Activated CD4-positive, alpha-beta T cell treated with anti-CD3 and anti-CD28 coated beads, Interleukin-2, amount 50 U/mL, for 1 hour (primary cell): Measurements from ENCODE around the gene ME3.
"Not testable (repeated sequence)": the region's sequence is repeated elsewhere in the genome, so short reads cannot be mapped to it uniquely, and the experiment has no call there.

Experiments
- DNase-seq: peaks from one replicate; pipeline ENCODE4 v3.0.0-alpha.2; 2020

The ME3 gene

GRCh38 chr11:86580535-86580934, 91.9 kb downstream of the ME3 start:
- DNase-seq: no peak

- no peak for DNase-seq
Observed at GRCh38 chr11:86579406-86579731, 93.0 kb downstream of the ME3 start.

- no peak for DNase-seq
Observed at GRCh38 chr11:86578727-86579405, 93.5 kb downstream of the ME3 start.

GRCh38 chr11:86577644-86578636, 94.5 kb downstream of the ME3 start:
- DNase-seq: no peak

- no peak for DNase-seq
Observed at GRCh38 chr11:86576946-86577624, 95.3 kb downstream of the ME3 start.

- DNase-seq: no peak
Observed at GRCh38 chr11:86575927-86576326, 96.5 kb downstream of the ME3 start.

GRCh38 chr11:86575208-86575855, 97.1 kb downstream of the ME3 start:
- no peak for DNase-seq

GRCh38 chr11:86574493-86575207, 97.8 kb downstream of the ME3 start:
- DNase-seq: no peak

- no peak for DNase-seq
Observed at GRCh38 chr11:86571273-86571948, 101.0 kb downstream of the ME3 start.

GRCh38 chr11:86570451-86570850, 102.0 kb downstream of the ME3 start:
- no peak for DNase-seq

GRCh38 chr11:86570020-86570419, 102.4 kb downstream of the ME3 start:
- DNase-seq: no peak

- no peak for DNase-seq
Observed at GRCh38 chr11:86569109-86569508, 103.3 kb downstream of the ME3 start.

GRCh38 chr11:86565801-86566312, 106.6 kb downstream of the ME3 start:
- DNase-seq: no peak

- DNase-seq: no peak
Observed at GRCh38 chr11:86565388-86565787, 107.0 kb downstream of the ME3 start.

- DNase-seq: not testable (repeated sequence)
Observed at GRCh38 chr11:86562842-86563241, 109.6 kb downstream of the ME3 start.

GRCh38 chr11:86559311-86559945, 113.0 kb downstream of the ME3 start:
- DNase-seq: no peak

GRCh38 chr11:86558841-86559240, 113.6 kb downstream of the ME3 start:
- DNase-seq: no peak

- no peak for DNase-seq
Observed at GRCh38 chr11:86558207-86558606, 114.2 kb downstream of the ME3 start.

- DNase-seq: no peak
Observed at GRCh38 chr11:86555866-86556265, 116.5 kb downstream of the ME3 start.

GRCh38 chr11:86555401-86555800, 117.0 kb downstream of the ME3 start:
- DNase-seq: no peak

- no peak for DNase-seq
Observed at GRCh38 chr11:86553265-86553664, 119.2 kb downstream of the ME3 start.
